H1 (cell line): ENCODE data around the gene CMPK2. TPM values are rescaled to one million over a fixed set of nuclear protein-coding genes. Genes with fewer than 3 reads are reported as not detected.

Source experiments
- CBX5 ChIP-seq: fragments of 300-800, 300-1000 bp; sonication (generic); IDR thresholded peaks from 2 replicates; pipeline ENCODE4 v1.7.1; 2016; ENCODE audit warnings: antibody characterized with exemption, low read length, low read depth
- KDM4A ChIP-seq: IDR thresholded peaks from one replicate; pipeline ENCODE4 v1.7.1; 2012; ENCODE audit warnings: low read depth, mild to moderate bottlenecking, moderate library complexity, low read length, inconsistent platforms; ENCODE audit not compliant: severe bottlenecking
- TBP ChIP-seq: IDR thresholded peaks from 2 replicates; pipeline ENCODE4 v1.6.1; 2011; ENCODE audit warnings: low read depth, low read length, improper control_type of control experiment
- polyA plus RNA-seq, 7 experiments: library from polyadenylated mRNA; depleted of rRNA in 3 of 7; stranded (reverse) in 5 of 7; unstranded in 2 of 7; fragments of >200 nt in 5 of 7; fragments of 200-250 nt in 2 of 7; gene quantifications; 1 replicate in 5 of 7; 2 replicates in 1 of 7; 4 replicates in 1 of 7; pipeline versions ENCODE4 v1.2.1 to v1.2.3, GENCODE V29; 2011 to 2013; ENCODE audit warnings: missing spikeins in 2 of 7, mixed read lengths in 2 of 7
- total RNA-seq: library from RNA; stranded (reverse); fragmentation: NEBNext Ultra II Directional; extraction: Animal tissue kit (Norgen Biotek cat#: 25700); gene quantifications from 2 replicates; pipeline ENCODE4 v1.2.1, GENCODE V29; 2021

Gene CMPK2
- total and polyA plus RNA-seq, 2 of the 8 experiments (the other 6 are each of a cell fraction or from before 2014, with no cell fraction given): 0.28 to 0.53 TPM

- TF ChIP-seq TBP: no peak
- TF ChIP-seq CBX5: no peak
- no peak for TF ChIP-seq KDM4A
Measured at GRCh38 chr2:6819668-6820067, 46.0 kb downstream of the CMPK2 start (continued).
